Cardiac fibroblast (primary cell): ENCODE data around the gene TEC.

Source experiments
- DNase-seq, 2 donors: peaks; one replicate each; pipeline versions ENCODE4 v3.0.0 to v3.0.0-alpha.2; 2010; ENCODE audit warnings: low read depth in 2 of 2
- H3K4me3 ChIP-seq, 2 donors: replicated peaks in 1 of 2; 1 replicate in 1 of 2; 2 replicates in 1 of 2; pipeline ENCODE4 v1.5.1; 2011; ENCODE audit warnings: low read depth in 2 of 2, low read length in 2 of 2, mild to moderate bottlenecking in 2 of 2, moderate library complexity in 1 of 2
- CTCF ChIP-seq: IDR thresholded peaks from one replicate; pipeline ENCODE4 v1.5.1; 2011; ENCODE audit warnings: low read depth, mild to moderate bottlenecking, low read length, inconsistent platforms

The TEC gene

DNA sequence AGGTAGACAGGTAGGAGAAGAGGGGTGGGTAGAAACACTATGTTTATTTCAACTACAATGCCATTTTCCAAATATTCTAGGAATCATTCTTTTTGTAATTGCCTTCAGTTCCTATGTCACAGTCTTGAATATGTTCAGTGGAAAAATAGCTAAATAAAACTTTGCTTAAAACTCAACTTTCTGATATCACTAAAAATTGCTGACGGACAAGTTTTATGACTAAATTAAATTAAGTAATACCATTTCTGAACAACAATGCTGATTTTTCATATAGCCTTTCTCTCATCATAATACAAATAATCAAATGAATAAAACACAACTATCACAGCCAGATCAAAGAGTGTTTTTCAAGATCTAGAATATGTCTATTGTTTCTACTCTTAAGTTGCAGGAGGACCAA is 53.1 kb downstream of the TEC start:
- no peak overlapping the region for H3K4me3 ChIP-seq
- DNase-seq = no peak
- no peak for TF ChIP-seq CTCF

DNA sequence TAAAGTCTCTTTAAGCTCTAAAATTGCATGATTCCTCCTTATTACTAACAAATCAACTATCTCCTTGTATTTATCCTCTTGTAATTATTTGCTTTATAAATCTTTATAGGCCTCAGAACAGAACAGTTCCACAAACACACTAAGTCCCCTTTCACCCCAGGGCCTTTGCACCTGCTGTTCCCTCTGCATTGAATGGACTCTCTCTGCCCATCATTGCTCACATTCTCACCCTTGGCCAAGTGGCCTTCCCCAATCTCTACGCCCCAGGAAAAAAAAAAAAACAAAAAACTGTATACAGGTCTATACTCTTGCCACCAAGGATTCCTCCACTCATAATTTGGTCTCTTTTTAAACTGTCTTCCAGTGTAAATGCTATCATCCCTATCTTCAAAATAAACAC is 53.7 kb downstream of the TEC start:
- TF ChIP-seq CTCF = no peak
- no peak overlapping the region for H3K4me3 ChIP-seq
- DNase-seq = no peak

DNA sequence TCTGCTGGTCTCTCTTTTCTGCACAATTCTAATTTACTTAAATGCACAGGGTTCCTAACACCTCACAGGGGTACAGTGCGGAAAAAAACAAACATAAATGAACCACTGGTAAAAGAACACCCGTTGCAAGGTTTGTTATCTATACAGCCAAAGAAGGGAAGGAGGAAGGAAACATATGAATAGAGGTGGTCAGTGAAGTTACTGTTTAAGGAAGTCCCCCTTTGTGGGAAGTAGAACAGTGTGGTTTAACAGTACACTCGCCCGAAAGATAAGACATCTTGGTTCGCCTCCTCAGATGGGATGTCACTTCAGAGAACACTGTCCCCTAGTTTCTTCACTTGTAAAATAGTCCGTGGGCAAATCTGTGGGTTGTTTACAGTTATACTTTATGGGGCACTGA is 57.5 kb downstream of the TEC start:
- H3K4me3 ChIP-seq = no peak overlapping the region
- TF ChIP-seq CTCF = no peak
- DNase-seq = no peak

- DNase-seq = no peak
- no peak overlapping the region for H3K4me3 ChIP-seq
- TF ChIP-seq CTCF = no peak
These were observed 58.7 kb downstream of the TEC start for GRCh38 chr4:48210966-48211328.

- H3K4me3 ChIP-seq = no peak overlapping the region
- DNase-seq = no peak
- TF ChIP-seq CTCF = no peak
These were observed 64.0 kb downstream of the TEC start for GRCh38 chr4:48205626-48206025.

DNA sequence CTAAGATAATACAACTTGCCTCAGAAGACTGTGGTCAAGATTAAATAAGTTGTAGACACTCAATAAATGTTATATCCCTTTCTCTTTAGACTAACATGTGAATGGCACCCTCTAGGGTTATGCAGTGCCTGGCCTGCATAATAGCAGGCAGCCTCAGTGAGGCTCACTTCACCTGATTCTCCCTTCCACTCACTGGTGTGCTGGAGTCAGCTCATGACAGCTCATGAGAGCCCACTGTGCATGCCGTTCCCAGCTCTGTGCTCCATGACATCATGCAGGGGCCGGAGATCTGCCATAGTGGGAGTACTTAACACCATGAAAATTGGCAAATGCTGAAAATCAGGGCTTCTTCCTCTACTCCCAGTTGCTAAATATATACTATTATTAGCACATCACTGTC is 64.5 kb downstream of the TEC start:
- no peak overlapping the region for H3K4me3 ChIP-seq
- no peak for DNase-seq
- TF ChIP-seq CTCF = no peak

DNA sequence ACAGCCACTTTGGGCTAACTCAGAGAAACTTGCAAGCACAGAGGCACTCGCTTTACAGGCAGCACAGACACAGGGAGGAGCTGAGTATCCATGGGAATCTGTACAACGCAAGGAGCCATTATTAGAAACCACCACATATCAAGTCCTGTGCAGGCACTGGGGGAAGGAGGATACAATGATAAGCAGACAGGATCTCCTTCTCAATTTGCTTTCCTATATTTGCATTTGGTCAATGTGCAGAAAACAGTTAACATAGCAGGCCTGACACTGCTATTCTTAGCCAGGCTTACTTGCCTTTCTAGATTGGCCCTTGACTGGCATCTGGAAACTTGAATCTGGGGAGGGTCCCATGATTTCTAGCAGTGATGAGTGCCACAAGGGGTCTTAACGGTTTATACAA is 65.8 kb downstream of the TEC start:
- TF ChIP-seq CTCF = no peak

More for the DNA sequence above, 65.8 kb downstream of the TEC start:
- no peak overlapping the region for H3K4me3 ChIP-seq
- DNase-seq = no peak
